ENCODE results near the gene PIN4.
"Not testable (repeated sequence)": the region's sequence is repeated elsewhere in the genome, so short reads cannot be mapped to it uniquely, and the experiment has no call there.

The PIN4 gene

DNA sequence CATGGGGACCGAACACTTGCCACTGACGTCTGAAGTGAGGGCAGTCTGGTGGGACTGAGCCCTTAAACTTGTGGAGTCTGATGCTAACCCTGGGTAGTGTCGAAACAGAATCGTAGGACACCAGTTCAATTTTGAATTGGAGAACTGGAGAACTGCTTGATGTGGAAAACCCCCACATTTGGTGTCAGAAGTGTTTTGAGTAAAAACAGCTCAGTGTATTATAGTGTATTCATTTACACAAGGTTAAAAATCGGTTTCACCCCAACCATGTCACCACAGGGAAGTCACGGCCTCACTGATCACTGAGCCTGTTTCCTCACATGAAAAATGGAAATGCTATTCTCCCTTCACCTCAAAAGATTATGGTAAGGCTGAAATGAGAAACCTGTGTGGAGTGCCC, 21.9 kb downstream of the PIN4 start:
- DNase-seq = no peak
- Histone ChIP-seq H3K4me3 (ENCODE audit: low read depth, low read length) (no peak overlapping the region), H3K27ac (no peak overlapping the region), H3K9me3 (ENCODE audit: severe bottlenecking) (no peaks in the 10 kb centered on the region), H3K36me3 (peaks cover 82% of the 10 kb centered on the region), H3K27me3 (ENCODE audit: insufficient read depth, low read depth, severe bottlenecking) (no peaks in the 10 kb centered on the region)
- TF ChIP-seq, protein P1, sequence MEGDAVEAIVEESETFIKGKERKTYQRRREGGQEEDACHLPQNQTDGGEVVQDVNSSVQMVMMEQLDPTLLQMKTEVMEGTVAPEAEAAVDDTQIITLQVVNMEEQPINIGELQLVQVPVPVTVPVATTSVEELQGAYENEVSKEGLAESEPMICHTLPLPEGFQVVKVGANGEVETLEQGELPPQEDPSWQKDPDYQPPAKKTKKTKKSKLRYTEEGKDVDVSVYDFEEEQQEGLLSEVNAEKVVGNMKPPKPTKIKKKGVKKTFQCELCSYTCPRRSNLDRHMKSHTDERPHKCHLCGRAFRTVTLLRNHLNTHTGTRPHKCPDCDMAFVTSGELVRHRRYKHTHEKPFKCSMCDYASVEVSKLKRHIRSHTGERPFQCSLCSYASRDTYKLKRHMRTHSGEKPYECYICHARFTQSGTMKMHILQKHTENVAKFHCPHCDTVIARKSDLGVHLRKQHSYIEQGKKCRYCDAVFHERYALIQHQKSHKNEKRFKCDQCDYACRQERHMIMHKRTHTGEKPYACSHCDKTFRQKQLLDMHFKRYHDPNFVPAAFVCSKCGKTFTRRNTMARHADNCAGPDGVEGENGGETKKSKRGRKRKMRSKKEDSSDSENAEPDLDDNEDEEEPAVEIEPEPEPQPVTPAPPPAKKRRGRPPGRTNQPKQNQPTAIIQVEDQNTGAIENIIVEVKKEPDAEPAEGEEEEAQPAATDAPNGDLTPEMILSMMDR (IDR thresholded peaks at IDR 0.05; ENCODE audit: low read depth, low read length) = no peak

GRCh38 chrX:72205706-72206105, 24.1 kb downstream of the PIN4 start:
- TF ChIP-seq, protein P1 (IDR thresholded peaks at IDR 0.05; ENCODE audit: low read depth, low read length) = no peak
- no peak for DNase-seq
- H3K27me3 ChIP-seq (ENCODE audit: insufficient read depth, low read depth, severe bottlenecking) = no peaks in the 10 kb centered on the region
- no peak overlapping the region for H3K27ac ChIP-seq
- H3K4me3 ChIP-seq (ENCODE audit: low read depth, low read length) = no peak overlapping the region
- peaks cover 62% of the 10 kb centered on the region for H3K36me3 ChIP-seq
- no peaks in the 10 kb centered on the region for H3K9me3 ChIP-seq (ENCODE audit: severe bottlenecking)

DNA sequence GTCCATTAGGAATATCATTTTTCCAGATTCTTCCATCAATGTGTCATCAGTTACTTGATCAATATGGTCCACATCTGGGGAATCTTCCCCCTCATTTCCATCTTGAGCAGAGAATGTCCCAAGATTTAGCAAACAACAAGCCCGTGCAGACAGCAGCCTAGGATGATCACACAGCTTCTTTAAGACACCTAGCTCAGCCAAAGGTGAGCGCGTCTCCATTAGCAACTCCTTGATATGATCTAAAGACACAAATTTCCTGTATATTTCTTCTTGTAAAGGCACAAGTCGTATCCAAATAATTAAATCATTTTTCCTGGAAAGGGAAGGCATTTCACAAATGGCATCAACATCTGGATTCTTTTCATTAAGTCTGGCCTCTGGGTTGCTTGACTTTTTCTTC, 25.8 kb downstream of the PIN4 start:
- H3K9me3 ChIP-seq (ENCODE audit: severe bottlenecking) = no peaks in the 10 kb centered on the region
- no peak for DNase-seq
- peaks cover 52% of the 10 kb centered on the region for H3K36me3 ChIP-seq
- TF ChIP-seq, protein P1 (IDR thresholded peaks at IDR 0.05; ENCODE audit: low read depth, low read length) = no peak
- H3K4me3 ChIP-seq (ENCODE audit: low read depth, low read length) = no peak overlapping the region
- no peak overlapping the region for H3K27ac ChIP-seq
- no peaks in the 10 kb centered on the region for H3K27me3 ChIP-seq (ENCODE audit: insufficient read depth, low read depth, severe bottlenecking)

DNA sequence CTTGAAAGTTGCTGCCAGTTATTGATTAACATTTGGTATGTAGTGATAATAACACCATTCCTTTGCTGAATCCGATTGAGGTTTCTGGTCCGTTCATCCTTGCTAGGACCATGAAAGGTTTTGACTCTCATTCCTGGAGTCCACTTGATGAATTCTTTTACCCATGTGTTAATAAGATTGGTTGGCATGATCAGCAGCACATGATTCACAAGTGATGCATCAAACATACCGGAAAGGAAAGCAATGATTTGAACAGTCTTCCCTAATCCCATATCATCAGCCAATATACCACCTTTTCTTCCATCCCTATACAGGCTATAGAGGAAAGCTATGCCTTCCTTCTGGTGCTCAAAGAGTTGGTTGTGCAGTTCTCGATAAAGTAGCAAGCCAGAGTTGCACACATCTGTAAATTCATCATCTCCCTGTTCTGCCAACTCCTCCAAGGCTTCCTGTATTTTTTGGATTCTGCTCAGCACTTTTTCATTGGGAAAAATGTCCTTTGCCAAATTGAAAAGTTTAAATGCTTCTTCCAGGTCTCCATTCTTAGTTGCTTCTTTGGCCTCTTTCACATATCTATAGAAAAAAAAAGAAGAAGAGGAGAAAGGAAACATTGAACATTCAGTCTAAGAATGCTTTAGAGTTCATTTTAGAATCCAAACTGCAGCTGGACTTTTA, 26.7 kb downstream of the PIN4 start:
- no peaks in the 10 kb centered on the region for H3K9me3 ChIP-seq (ENCODE audit: severe bottlenecking)
- no peaks in the 10 kb centered on the region for H3K27me3 ChIP-seq (ENCODE audit: insufficient read depth, low read depth, severe bottlenecking)
- DNase-seq = no peak
- TF ChIP-seq, protein P1 (IDR thresholded peaks at IDR 0.05; ENCODE audit: low read depth, low read length) = no peak
- peaks cover 52% of the 10 kb centered on the region for H3K36me3 ChIP-seq
- H3K27ac ChIP-seq = no peak overlapping the region
- no peak overlapping the region for H3K4me3 ChIP-seq (ENCODE audit: low read depth, low read length)

DNA sequence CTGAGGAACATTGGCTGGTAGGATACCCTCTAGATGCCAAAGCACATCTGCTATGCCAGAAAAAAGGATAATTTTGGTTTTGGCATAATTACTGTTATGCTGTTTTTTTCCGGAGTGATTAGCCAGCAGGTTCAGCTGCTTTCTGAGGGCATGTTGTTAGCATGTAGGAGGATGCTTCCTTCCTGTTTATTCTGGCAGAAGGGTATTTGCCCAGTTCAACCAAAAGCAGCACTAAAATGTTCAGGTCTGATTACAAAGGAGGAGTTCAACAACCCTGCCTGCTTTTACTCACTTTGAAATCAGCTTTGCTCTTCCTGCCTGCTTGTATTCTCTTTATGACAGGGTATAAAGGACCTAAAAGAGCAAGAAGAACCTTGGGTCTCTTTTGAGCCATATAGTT, 35.4 kb downstream of the PIN4 start:
- Histone ChIP-seq H3K27me3 (ENCODE audit: insufficient read depth, low read depth, severe bottlenecking) (no peaks in the 10 kb centered on the region), H3K27ac (no peak overlapping the region), H3K4me3 (ENCODE audit: low read depth, low read length) (no peak overlapping the region), H3K9me3 (ENCODE audit: severe bottlenecking) (no peaks in the 10 kb centered on the region), H3K36me3 (peaks cover 24% of the 10 kb centered on the region)
- TF ChIP-seq, protein P1 (IDR thresholded peaks at IDR 0.05; ENCODE audit: low read depth, low read length) = no peak
- DNase-seq = no peak

DNA sequence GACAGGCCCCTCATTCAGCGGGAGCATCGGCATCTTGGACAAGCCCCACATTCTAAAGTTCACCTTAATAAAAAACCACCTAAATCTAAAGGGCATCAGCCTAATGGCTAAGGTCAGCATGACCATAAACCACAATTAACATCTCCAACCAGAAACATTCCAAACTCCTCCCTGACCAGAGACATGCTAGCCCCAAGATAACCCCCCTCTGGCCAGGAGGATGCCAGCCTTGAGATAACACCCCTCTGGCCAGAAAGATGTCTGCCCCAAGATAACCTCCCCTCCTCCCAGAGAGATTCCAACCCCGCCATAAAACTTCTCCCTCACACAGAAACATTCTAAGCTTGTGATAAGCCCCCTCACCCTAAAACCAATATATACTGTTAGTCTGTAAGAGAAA, 38.8 kb downstream of the PIN4 start:
- H3K27ac ChIP-seq; DNase-seq; H3K27me3 ChIP-seq (ENCODE audit: insufficient read depth, low read depth, severe bottlenecking); H3K9me3 ChIP-seq (ENCODE audit: severe bottlenecking); H3K4me3 ChIP-seq (ENCODE audit: low read depth, low read length): not testable (repeated sequence)
- H3K36me3 ChIP-seq = peaks cover 20% of the 10 kb centered on the region
